ENCODE data around the gene ATXN1.

ATXN1 gene

GRCh38 chr6:16421462-16421960 is 339.7 kb downstream of the ATXN1 start:
- TF ChIP-seq CTCF (IDR thresholded peaks at IDR 0.05; ENCODE audit: control insufficient read depth, insufficient read depth, low read depth, low read length, missing control alignments) = no peak

GRCh38 chr6:16420715-16421461 is 340.4 kb downstream of the ATXN1 start:
- H3K4me3 ChIP-seq (ENCODE audit: control insufficient read depth, low read depth, low read length) = no peak overlapping the region
- TF ChIP-seq CTCF (IDR thresholded peaks at IDR 0.05; ENCODE audit: control insufficient read depth, insufficient read depth, low read depth, low read length, missing control alignments) = no peak
- peak; percentile 87 for DNase-seq (ENCODE audit: low read depth)

More at GRCh38 chr6:16421462-16421960, 339.7 kb downstream of the ATXN1 start:
- no peak for DNase-seq (ENCODE audit: low read depth)
- no peak overlapping the region for H3K4me3 ChIP-seq (ENCODE audit: control insufficient read depth, low read depth, low read length)

- no peak for TF ChIP-seq CTCF (IDR thresholded peaks at IDR 0.05; ENCODE audit: control insufficient read depth, insufficient read depth, low read depth, low read length, missing control alignments)
- DNase-seq (ENCODE audit: low read depth) = no peak
- H3K4me3 ChIP-seq (ENCODE audit: control insufficient read depth, low read depth, low read length) = no peak overlapping the region
Observed at GRCh38 chr6:16420337-16420714, 340.9 kb downstream of the ATXN1 start.

GRCh38 chr6:16419636-16420336 is 341.5 kb downstream of the ATXN1 start:
- no peak overlapping the region for H3K4me3 ChIP-seq (ENCODE audit: control insufficient read depth, low read depth, low read length)
- no peak for TF ChIP-seq CTCF (IDR thresholded peaks at IDR 0.05; ENCODE audit: control insufficient read depth, insufficient read depth, low read depth, low read length, missing control alignments)
- DNase-seq (ENCODE audit: low read depth) = no peak

- no peak for DNase-seq (ENCODE audit: low read depth)
- H3K4me3 ChIP-seq (ENCODE audit: control insufficient read depth, low read depth, low read length) = no peak overlapping the region
- no peak for TF ChIP-seq CTCF (IDR thresholded peaks at IDR 0.05; ENCODE audit: control insufficient read depth, insufficient read depth, low read depth, low read length, missing control alignments)
Observed at GRCh38 chr6:16418151-16418550, 343.1 kb downstream of the ATXN1 start.

GRCh38 chr6:16415677-16416076 is 345.6 kb downstream of the ATXN1 start:
- no peak overlapping the region for H3K4me3 ChIP-seq (ENCODE audit: control insufficient read depth, low read depth, low read length)
- DNase-seq (ENCODE audit: low read depth) = no peak
- TF ChIP-seq CTCF (IDR thresholded peaks at IDR 0.05; ENCODE audit: control insufficient read depth, insufficient read depth, low read depth, low read length, missing control alignments) = no peak

All from AG09309 (cell line).